Panc1 (cell line): ENCODE measurements around the gene USP6NL. TPM values are rescaled to one million over a fixed set of nuclear protein-coding genes. Genes with fewer than 3 reads are reported as not detected.

ENCODE experiments used
- ATAC-seq: fragments of 200-7000 bp; cut with Tn5 transposase; 2 replicates; pipeline ENCODE4 v1.9.1; 2020; ENCODE audit warnings: mild to moderate bottlenecking, moderate library complexity
- BruUV-seq: library from RNA; stranded (reverse); fragments of 400-500 nt; replicated peaks from 2 replicates; lab custom pipeline; 2021; lab: Mats Ljungman, UMichigan
- CTCF ChIA-PET: fragments of 300-600 bp; sonication (Branson Sonifier 250); formaldehyde crosslinking; loops from one replicate; lab custom pipeline; 2022; ENCODE audit warnings: antibody characterized with exemption; lab: Charles Lee
- POLR2A ChIA-PET: fragments of 300-600 bp; sonication (Branson Sonifier 250); formaldehyde crosslinking; loops from one replicate; lab custom pipeline; 2022; ENCODE audit warnings: antibody characterized with exemption; lab: Charles Lee
- DNase-seq: peaks from one replicate; pipeline ENCODE4 v3.0.0-alpha.2; 2010; ENCODE audit warnings: low read depth, low spot score
- H3K27ac ChIP-seq: 2 replicates; pipeline ENCODE4 v1.5.1; 2011; ENCODE audit warnings: mild to moderate bottlenecking, low read length, inconsistent platforms
- H3K27me3 ChIP-seq: fragments of 200-500 bp; sonication (Bioruptor generic); 2 replicates; pipeline ENCODE4 v1.6.0; 2014; ENCODE audit warnings: low read length, inconsistent platforms; ENCODE audit not compliant: control insufficient read depth, insufficient read depth
- H3K36me3 ChIP-seq: fragments of 200-500 bp; sonication (Bioruptor generic); 2 replicates; pipeline ENCODE4 v1.5.1; 2014; ENCODE audit warnings: inconsistent platforms, mild to moderate bottlenecking, low read length, moderate library complexity; ENCODE audit not compliant: control insufficient read depth, insufficient read depth
- H3K4me1 ChIP-seq: 2 replicates; pipeline ENCODE4 v1.5.1; 2011; ENCODE audit warnings: inconsistent platforms, mild to moderate bottlenecking, low read length, moderate library complexity; ENCODE audit not compliant: control insufficient read depth, insufficient read depth
- H3K4me3 ChIP-seq, 2 experiments: 2 replicates each; pipeline ENCODE4 v1.5.1; 2011 to 2012; ENCODE audit warnings: low read depth in 2 of 2, low read length in 2 of 2, mild to moderate bottlenecking in 2 of 2, inconsistent platforms in 1 of 2, moderate library complexity in 1 of 2
- H3K9me3 ChIP-seq: fragments of 200-500 bp; sonication (Bioruptor generic); 2 replicates; pipeline ENCODE4 v1.5.1; 2014; ENCODE audit warnings: low read depth, mild to moderate bottlenecking, inconsistent platforms, low read length, moderate library complexity; ENCODE audit not compliant: control insufficient read depth, insufficient read depth
- POLR2AphosphoS5 ChIP-seq: IDR thresholded peaks from 2 replicates; pipeline ENCODE4 v1.6.1; 2012; ENCODE audit warnings: mild to moderate bottlenecking, low read depth, low read length, moderate library complexity
- SIN3A ChIP-seq: IDR thresholded peaks from 2 replicates; pipeline ENCODE4 v1.6.1; 2012; ENCODE audit warnings: low read depth, mild to moderate bottlenecking, low read length, moderate library complexity, borderline replicate concordance; ENCODE audit not compliant: insufficient read depth
- TCF7L2 ChIP-seq: IDR thresholded peaks from 2 replicates; pipeline ENCODE4 v1.6.1; 2011; ENCODE audit warnings: mild to moderate bottlenecking, low read depth, low read length, inconsistent platforms
- in situ Hi-C: cut with HindIII; loops from 2 replicates; pipeline ENCODE4 v1.10.0; 2016; ENCODE audit warnings: low sequenced_read_pairs, low pct_unique_long_range_greater_than_20kb
- intact Hi-C: fragments of 100-400 bp; cut with micrococcal nuclease; formaldehyde crosslinking; loops from one replicate; pipeline ENCODE4 v1.10.0; 2022; ENCODE audit not compliant: unreplicated experiment
- total RNA-seq: library from RNA; stranded (reverse); gene quantifications from one replicate; pipeline ENCODE4 v1.2.1, GENCODE V29; 2021; ENCODE audit not compliant: unreplicated experiment
- TF ChIP-seq, protein P1 (sequence below), 2 experiments: IDR thresholded peaks; 2 replicates each; pipeline ENCODE4 v1.6.1; 2011 to 2012; ENCODE audit warnings: low read depth in 2 of 2, control low read depth in 1 of 2, low read length in 1 of 2, mild to moderate bottlenecking in 1 of 2, moderate library complexity in 1 of 2; ENCODE audit not compliant: insufficient read depth in 1 of 2
- TF ChIP-seq, protein P2 (sequence below): fragments of 450-650 bp; IDR thresholded peaks from 2 replicates; pipeline ENCODE4 v1.5.1; 2017; ENCODE audit warnings: mild to moderate bottlenecking

Gene USP6NL
- total RNA-seq, 1 experiment from 2014 or later: 13.9 TPM

DNA sequence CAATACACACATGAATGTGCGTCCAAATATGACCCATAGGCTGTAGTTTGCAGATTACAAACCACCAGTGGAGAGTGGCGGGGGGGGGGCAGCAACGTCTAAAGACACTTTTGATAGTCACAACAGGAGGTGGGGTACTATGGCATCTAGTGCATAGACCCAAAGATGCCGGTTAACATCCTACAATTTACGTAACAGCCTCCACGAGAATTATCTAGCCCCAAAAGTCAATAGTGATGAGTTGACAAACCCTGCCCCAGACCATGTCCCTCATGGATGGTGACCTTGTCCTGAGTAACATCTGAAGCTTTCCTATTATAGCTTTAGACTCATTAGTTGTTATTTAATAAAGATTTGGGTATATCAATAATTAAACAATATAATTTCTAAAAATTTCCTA, 31.6 kb downstream of the USP6NL start:
- ATAC-seq: no peak
- Histone ChIP-seq H3K9me3 (no peaks in the 10 kb centered on the region), H3K27ac (no peak overlapping the region), H3K4me3 (no peak overlapping the region), H3K4me1 (no peaks in the 10 kb centered on the region), H3K27me3 (no peaks in the 10 kb centered on the region), H3K36me3 (no peaks in the 10 kb centered on the region; the same call in 1 of the 2 replicates)
- DNase-seq: no peak
- intact Hi-C loops (no loop called here), in situ Hi-C loops (no loop called here)
- ChIA-PET CTCF (no interaction called here), POLR2A (no interaction called here)
- no TSS peak for BruUV-seq
- TF ChIP-seq SIN3A (no peak), TCF7L2 (no peak), POLR2AphosphoS5 (no peak)
- TF ChIP-seq, protein P1, sequence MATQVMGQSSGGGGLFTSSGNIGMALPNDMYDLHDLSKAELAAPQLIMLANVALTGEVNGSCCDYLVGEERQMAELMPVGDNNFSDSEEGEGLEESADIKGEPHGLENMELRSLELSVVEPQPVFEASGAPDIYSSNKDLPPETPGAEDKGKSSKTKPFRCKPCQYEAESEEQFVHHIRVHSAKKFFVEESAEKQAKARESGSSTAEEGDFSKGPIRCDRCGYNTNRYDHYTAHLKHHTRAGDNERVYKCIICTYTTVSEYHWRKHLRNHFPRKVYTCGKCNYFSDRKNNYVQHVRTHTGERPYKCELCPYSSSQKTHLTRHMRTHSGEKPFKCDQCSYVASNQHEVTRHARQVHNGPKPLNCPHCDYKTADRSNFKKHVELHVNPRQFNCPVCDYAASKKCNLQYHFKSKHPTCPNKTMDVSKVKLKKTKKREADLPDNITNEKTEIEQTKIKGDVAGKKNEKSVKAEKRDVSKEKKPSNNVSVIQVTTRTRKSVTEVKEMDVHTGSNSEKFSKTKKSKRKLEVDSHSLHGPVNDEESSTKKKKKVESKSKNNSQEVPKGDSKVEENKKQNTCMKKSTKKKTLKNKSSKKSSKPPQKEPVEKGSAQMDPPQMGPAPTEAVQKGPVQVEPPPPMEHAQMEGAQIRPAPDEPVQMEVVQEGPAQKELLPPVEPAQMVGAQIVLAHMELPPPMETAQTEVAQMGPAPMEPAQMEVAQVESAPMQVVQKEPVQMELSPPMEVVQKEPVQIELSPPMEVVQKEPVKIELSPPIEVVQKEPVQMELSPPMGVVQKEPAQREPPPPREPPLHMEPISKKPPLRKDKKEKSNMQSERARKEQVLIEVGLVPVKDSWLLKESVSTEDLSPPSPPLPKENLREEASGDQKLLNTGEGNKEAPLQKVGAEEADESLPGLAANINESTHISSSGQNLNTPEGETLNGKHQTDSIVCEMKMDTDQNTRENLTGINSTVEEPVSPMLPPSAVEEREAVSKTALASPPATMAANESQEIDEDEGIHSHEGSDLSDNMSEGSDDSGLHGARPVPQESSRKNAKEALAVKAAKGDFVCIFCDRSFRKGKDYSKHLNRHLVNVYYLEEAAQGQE (IDR thresholded peaks at IDR 0.05; ENCODE audit: insufficient read depth in 1 of 2, low read depth in 2 of 2, low read length in 1 of 2): no peak
- TF ChIP-seq, protein P2, sequence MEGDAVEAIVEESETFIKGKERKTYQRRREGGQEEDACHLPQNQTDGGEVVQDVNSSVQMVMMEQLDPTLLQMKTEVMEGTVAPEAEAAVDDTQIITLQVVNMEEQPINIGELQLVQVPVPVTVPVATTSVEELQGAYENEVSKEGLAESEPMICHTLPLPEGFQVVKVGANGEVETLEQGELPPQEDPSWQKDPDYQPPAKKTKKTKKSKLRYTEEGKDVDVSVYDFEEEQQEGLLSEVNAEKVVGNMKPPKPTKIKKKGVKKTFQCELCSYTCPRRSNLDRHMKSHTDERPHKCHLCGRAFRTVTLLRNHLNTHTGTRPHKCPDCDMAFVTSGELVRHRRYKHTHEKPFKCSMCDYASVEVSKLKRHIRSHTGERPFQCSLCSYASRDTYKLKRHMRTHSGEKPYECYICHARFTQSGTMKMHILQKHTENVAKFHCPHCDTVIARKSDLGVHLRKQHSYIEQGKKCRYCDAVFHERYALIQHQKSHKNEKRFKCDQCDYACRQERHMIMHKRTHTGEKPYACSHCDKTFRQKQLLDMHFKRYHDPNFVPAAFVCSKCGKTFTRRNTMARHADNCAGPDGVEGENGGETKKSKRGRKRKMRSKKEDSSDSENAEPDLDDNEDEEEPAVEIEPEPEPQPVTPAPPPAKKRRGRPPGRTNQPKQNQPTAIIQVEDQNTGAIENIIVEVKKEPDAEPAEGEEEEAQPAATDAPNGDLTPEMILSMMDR: no peak

DNA sequence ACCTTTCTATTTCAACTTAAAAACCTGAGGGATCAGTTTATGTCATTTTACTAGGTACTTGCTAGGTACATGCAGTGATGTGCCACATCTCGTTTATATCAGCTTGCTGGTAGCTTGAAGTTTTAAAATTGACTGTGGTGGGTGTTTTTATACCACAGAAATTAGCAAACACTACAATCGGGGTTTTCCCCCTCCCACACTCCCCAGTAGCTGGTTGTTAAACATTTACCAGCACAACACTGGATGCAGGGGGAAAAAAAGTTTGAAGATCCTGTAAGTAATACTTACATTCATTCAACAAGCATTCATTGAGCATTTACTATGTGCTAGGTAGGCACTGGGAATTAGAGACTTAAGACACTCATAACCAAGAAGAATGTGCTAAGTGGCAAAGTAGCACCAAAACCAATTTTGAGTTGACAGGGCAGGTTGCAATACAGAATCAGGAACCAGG, 32.6 kb downstream of the USP6NL start:
- TF ChIP-seq, protein P2: no peak
- TF ChIP-seq, protein P1 (IDR thresholded peaks at IDR 0.05; ENCODE audit: insufficient read depth in 1 of 2, low read depth in 2 of 2, low read length in 1 of 2): no peak
- TF ChIP-seq SIN3A (no peak), TCF7L2 (no peak), POLR2AphosphoS5 (no peak)
- no TSS peak for BruUV-seq
- no peak overlapping the region for H3K4me3 ChIP-seq
- CTCF ChIA-PET: no interaction called here
- intact Hi-C loops: no loop called here
- no peak overlapping the region for H3K27ac ChIP-seq
- H3K27me3 ChIP-seq: no peaks in the 10 kb centered on the region
- in situ Hi-C loops: no loop called here
- no peaks in the 10 kb centered on the region for H3K4me1 ChIP-seq
- ATAC-seq (no peak), DNase-seq (no peak)
- POLR2A ChIA-PET: no interaction called here
- H3K36me3 ChIP-seq: no peaks in the 10 kb centered on the region; the same call in 1 of the 2 replicates
- H3K9me3 ChIP-seq: no peaks in the 10 kb centered on the region
